GM19463 (cell line): ENCODE measurements around the gene HDAC4.

Source experiments
- ATAC-seq: cut with Tn5 transposase; IDR thresholded peaks from one replicate; pipeline ENCODE4 v1.9.1; 2021; ENCODE audit warnings: mild to moderate bottlenecking, moderate library complexity; ENCODE audit not compliant: unreplicated experiment

HDAC4 gene

DNA sequence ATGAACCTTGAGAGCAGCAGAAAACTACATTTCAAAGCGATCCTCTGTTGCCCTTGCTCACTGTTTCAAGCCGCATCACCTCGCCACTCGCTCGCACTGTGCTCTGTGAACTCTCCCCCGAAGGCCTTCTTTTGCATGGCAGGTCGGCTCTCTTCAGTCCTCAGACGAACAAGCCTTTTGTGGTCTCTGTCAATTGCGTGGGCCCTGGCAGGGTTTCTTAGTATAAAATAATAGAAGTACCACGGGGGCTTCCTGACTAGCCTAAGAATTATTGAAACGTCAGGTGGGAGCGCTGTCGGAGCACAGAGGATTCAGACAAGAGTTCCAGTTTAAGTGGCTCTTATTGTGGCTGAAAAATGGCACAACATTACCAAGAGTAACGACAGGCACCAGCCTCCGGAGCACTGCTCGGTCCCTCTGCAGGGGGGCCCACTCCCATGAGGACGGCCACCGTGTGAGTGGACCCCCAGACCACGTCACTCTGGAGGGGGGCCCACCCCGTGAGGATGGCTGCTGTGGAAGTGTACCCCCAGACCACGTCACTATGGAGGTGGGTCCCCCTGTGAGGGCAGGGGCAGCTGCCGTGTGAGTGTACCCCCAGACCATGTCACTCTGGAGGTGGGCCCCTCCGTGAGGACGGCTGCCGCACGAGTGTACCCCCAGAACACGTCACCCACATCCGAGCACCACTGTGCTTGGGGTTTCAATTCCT, 237.7 kb downstream of the HDAC4 start:
- ATAC-seq = no peak

DNA sequence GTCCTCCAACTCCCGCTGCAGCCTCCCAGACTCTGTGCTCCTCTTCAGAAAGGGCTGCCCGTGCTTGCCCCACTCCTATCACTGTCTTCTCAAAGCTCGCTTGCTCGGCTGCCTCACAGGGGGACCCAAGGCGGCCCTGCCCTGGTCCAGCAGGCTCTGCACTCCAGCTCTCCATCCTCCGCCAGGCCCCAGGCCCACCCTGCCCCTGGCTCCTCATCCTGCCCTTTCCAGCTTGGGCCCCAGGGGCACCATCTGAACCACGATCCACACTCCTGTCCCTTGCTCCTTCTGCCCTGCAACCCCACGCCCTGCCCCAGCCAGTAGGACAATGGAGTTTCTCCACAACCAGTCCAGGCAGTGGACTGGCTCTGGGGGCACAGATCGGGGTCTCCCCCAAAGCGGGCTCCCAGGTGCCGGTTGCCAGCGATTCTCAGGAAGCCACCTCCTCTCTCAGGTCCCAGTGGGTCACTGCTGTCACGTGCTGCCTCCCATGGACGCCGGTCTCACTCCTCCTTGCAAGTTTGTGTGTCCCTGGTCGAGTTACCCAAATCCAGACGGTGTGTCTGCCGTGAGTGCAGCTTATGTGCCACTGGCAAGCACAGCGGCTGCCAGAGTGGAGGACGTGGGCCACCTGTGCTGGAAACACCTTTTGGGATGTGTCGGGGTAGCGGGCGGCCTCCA, 238.5 kb downstream of the HDAC4 start:
- ATAC-seq = no peak

DNA sequence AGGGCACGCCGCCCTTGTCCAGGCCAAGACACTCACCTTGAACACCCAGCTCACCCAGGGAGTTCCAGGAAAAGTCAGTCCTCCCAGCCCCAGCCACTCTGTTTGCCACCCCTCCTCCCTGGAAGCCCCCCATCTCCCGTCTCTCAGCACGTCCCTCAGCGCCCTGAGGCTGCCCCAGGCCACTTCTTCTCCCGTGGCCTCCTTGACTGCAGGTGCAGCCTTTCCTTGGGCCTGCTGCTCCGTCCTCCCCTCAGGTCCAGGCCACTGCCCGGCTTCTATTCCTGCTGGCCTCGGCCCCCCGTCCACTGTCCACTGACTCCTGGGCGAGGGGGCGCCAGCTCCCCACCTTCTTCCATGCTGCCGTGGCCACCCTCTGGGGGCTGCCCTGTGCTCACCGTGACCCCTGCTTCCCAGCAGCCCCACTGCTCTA, 239.1 kb downstream of the HDAC4 start:
- ATAC-seq = no peak

DNA sequence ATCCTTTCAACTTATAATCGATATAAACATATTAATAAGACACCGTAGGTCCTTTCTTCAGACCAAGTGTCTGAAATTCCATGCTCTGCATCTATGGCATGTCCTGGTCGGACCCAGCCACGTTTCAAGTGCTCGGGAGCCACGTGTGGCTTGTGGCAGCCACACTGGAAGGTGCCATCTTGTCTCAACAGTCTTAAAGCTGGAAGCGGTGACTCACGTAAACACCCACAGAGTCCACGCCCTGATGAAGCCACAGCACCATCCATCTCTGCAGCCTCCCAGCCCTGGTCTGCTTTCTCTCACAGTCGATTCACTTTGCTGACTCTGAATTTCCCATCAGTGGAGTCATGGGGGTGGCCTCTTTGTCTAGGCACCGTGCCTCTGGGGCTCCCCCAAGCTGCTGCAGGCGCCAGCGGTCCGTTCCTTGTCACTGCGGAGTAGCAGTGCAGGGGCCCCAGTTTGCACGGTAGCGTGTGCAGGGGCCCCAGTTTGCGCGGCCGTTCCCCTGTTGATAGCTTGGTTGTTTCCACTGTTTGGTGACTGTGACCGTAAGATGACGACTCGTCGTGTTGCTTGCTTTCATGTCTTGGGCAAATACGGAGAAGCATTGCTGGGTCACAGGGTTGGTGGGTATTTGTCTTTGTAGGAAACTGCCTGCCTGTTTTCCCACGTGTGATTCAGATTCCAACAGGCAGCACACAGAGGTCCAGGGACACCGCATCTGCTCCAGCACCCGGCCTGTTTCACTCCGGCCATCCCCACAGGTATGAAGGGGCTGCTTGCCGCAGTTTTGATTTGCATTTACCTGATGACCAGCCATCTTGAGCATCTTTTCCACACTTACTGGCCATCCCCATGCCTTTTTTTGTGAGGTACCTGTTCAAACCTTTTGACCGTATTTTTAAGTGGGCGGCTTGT, 240.3 kb downstream of the HDAC4 start:
- ATAC-seq = no peak

DNA sequence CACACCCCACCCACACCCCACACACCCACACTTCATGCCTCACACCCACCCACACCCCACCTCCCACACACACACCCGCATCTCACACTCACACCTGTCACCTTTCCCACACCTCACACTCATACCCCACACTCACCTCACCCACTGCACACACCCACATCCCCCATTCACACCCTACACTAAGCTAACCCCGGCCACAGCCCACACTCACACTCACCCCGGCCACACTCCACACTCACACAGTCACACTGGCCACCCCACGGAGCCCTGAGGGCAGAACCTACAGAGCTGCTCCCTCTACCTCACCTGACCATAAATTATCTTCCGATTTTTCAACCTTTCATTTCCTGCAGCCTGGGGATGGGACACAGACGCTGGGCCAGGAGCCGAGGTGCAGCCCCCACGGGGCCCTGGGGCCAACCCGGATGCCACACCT, 241.3 kb downstream of the HDAC4 start:
- ATAC-seq = no peak

DNA sequence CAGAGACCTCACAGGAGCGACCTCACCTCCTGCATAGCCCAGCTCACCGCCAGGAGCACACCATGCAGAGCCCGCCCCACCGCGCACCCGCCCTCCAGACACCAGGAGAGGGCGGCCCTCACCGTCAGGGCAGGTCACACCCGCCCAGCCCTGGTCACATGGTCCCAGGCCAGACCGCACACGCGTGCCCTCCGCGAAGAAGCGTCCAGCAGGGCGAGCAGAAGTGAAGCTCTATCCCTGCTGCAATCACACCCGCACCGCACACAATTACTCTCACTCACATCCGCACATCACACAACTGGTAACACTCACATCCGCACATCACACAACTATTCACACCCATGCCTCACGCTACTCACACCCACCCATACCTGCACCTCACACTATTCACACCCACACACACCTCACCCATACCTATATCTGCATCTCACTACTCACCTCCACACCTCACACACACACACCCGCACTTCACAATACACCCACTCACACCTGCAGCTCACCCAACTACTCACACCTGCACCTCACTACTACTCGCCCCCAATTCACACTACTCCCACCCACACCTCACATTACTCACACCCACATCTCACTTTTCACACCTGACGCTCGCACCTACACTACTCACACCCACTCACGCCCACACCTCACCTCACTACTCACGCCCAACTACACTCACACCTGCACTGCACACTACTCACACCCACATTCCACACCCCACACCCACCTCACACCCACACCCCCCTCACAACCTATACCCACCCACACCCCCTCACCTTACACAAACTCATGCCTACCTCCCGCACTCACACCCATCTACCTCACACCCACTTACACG, 242.0 kb downstream of the HDAC4 start:
- ATAC-seq = no peak

DNA sequence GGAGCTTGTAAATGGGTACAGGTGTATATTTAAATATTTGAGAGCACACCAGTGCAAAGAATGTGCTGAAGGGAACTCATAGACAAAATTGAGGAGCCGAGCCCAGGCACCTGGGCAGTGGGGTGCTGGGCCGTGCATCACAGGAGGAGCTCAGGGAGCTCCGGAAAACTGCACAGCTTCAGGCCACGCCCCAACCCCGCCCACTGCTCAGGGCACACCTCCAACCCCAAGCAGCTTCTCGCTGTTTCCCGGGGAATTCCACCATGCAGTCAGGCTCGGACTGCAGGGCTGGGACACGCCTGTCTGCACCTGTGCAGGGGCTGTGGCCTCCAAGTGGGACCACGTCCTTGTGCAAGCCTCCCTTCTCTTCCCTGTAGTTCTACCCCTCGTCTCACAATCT, 243.0 kb downstream of the HDAC4 start:
- ATAC-seq = no peak

DNA sequence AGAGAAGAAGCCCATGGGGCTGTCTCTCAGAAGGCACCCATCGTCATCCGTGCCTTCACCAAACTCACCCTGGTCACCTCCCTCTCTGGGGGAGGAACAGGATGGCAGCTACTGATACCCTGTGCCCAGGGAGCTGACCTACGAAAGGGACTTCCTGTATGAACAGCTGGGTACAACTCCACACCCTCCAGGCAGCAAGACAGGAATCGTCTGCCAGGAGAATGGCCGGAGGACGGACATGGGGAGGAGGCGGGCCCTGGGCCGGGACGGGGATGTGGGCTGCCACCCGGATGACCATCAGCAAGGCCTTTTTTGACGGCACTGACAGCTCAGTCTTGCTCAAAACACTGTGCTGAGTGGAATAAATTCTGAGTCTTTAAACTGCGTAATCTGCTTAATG, 243.6 kb downstream of the HDAC4 start:
- no peak for ATAC-seq

DNA sequence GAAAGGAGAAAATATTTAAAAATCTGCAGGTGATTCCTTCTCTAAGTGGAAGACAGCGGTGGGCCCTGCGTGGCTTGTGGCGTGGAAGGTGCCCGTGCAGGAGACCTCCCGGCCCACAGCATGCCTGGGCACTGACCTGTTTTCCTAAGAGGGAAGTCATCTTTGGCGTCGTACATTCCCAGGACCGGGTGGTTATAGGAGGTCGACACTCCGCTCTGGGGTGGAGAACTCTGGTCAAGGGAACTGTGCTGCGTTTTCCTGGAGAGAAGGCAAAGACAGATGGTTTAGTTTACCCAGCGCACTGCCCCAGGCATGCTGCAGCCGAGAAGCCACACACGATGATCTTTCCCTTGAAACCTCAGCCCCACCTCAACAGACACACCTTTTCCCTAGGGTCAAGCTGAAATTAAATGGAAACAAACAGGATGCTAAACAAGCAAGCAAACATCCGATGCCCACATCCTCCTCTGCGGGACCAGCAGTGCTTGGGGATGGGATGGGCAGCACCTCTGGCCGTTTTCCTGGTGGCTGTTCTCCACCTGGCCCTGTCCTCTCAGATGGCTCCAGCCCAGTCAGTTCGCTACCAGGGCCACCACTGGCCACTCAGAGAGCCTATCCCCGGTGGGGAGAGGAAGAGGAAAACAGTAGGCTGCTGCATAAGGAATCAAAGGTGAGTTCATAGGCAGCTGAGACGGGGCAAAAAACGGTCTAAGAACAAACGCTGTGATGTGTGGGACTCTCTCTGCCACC, 244.1 kb downstream of the HDAC4 start:
- ATAC-seq = no peak

DNA sequence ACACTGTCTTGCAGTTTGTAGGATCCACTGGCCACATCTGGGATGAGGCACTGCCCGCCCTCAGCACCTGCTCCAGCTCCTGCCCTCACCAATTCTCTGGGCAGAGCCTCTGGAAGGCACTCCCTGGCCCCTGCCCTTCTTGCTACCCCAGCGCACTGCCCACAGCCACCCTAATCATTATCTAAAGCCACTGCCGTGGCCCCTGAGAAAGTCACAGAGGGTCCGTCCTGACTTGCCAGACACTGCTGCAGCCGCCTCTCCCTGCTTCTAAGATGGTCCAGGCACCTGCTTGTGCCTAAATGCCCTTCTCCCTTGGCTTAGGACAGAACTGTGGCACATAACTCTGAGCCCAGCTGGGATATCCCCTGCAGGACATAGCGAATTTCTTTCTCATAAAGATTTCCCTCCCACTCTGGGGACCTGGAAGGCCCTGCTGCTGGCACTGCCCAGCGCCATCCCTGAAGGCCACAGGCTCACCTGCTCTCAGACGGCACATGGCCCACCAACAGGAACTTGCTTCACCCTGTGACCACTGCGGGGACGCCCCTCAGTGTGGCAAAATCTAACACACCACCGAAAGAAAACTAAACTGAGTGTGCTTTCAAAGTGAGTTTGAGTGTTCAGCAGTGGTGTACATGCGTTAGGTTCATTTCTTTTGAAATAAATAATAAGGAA, 244.9 kb downstream of the HDAC4 start:
- ATAC-seq = no peak

DNA sequence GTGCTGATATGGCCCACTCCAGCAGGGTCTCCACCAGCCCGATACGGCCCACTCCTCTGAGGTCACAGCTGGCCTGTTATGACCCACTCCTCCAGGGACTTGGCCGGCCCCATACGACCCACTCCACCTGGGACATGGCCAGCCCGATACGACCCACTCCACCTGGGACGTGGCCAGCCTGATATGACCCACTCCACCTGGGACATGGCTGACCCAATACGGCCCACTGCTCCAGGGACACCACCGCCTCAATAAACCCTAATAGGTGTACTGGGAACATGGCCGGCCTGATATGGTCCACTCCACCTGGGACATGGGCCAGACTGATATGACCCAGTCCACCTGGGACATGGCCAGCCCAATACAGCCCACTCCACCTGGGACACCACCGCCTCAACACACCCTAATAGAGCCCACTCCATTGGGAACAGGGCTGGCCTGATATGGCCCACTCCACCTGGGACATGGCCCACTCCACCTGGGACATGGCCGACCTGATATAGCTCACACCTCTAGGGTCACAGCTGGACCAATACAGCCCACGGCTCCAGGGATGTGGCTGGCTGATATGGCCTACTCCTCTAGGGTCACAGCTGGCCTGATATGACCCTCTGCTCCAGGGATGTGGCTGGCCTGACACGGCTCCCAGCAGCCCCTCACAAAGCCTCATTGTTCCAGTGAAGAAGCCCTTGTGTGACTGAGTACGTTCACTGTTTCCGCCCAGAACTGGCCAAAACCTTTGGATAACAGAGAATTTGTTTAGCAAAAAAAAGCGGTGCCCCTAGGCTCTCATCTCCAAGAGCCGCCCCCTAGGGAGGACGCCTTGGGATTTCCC, 245.6 kb downstream of the HDAC4 start:
- no peak for ATAC-seq

DNA sequence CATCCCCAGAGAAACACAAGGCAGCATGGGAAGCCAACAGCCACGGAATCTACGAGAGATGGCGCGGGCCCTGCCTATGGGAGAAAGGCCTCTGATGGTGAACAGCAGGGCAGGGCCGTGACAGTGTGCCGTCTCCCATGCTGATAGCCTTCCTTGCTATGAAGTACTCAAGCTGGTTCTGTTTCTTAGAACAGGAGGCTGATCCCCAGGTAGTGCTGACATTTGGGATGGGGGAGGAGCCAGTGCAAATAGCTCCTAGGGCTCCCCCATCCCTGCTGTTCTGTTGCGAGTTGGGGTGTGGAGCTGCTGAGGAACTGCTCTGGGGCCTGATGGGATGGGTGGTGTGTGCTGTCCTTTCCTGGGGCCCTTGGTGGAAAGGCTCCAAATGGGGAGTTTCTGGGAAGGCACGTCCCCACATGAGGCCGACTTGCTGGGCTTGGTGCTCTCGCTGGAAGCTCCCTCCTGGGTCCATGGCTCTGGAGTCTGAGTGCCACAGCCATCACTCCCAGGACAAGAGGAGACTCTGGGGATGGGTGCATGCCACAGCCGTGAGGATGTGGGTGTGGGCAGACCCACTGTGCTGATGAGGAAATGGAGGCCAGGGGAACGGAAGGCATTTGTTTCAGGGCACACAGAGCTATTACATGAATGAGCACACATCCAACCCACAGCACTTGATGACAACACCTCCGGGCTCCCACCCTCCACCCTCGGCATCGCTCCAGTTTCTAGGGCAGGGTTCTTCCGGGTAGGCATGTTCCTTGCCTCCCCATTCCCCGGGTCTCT, 246.8 kb downstream of the HDAC4 start:
- ATAC-seq = no peak

DNA sequence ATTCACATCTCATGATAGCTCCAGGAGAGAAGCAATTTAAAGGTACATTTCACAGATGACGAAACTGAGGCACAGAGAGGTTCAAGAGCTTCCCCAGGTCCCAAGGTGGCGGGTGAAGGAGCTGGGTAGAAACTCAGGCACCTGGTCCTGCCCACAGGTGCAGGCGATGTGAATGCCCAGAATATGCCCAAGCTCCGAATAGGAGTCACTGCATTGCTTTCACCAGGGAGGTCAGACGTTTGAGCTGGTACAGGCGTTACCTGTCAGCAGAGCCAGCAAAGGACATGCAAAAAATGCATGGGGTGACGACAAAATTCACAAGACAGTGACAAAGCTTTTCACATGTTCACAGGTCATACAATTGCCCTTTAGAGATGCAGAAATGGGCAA, 247.9 kb downstream of the HDAC4 start:
- no peak for ATAC-seq

DNA sequence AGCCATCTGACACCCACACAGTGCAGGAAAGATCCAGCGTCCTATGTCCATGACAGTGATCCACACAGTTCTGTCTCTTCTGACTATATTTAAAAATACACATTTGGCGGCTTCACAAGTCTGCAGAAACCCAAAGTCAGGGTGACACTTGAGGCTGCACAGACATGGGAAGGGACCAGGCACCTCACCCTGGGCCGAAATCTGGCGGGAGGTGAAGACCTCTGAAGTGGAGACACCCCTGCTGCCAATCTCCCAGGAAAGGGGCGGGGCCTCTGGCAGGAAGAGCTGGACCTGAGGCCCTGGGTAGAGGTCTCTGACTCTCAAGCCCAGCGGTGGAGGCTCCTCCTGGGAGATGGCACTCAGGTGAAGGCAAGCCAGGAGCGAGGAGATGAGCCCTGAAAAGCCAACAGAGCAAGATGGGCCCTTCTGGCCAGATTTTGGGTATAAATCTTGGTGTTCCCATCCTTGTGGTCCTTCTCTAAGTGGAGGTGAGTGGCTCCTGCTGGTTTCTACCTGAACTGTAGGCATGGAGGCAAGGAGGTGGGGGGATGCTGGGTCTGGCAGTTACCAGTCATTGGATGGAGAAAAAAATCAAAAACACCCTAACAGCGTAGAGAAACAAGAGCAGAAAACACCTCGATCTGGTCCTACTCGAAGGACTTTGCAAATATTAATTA, 248.4 kb downstream of the HDAC4 start:
- no peak for ATAC-seq

DNA sequence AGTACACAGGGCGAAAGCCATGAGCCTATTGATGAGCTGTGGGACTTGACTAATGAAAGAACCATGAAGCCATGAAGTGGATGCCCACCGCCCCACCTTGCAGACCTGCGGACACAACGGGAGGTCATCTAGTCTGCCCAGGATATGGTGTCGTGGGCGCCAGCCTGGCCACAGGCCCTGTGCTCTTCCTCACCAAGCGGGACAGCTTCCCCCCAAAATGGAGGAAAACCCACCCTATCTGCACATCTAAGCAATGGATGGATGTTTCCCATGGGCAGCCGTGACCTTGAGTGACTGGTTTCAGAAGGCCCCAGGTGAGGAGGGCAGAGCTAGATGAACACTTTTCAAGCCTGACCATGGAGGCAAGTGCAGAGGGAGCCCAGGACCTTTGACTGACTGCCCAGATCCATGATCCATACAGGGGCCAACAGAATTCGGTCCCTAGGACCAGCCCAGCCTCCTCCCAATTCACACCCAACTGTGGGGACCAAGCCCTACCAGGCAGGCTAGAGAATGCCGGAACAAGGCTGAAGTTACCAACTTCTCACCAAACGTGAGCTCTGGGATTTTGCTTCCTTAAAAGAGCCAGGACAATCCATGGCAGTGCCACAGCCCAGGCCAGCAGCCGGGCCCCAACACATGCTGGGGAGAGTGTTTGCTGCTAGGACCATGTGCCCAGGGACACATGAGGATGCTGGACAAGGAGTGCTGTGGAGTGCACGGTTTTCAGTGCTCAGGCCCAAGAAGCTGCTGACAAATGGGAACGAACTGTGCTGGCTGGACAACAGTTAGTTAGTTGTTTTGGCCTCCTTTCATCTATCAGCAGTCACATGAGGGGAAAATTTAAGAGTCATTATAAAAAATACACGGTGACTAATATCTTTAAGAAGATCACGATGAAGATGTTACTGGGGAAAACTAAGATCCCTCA, 249.4 kb downstream of the HDAC4 start:
- no peak for ATAC-seq
